B cell (primary cell): ENCODE measurements around the gene TMEM125.

Source experiments
- CTCF ChIP-seq: fragments of 200-600 bp; IDR thresholded peaks from one replicate; pipeline ENCODE4 v1.8.0; 2022; ENCODE audit warnings: antibody characterized with exemption, mild to moderate bottlenecking
- EZH2 ChIP-seq: IDR thresholded peaks from 2 replicates; pipeline ENCODE4 v1.6.1; 2012; ENCODE audit warnings: borderline replicate concordance, low read depth, mild to moderate bottlenecking, moderate library complexity, low read length; ENCODE audit not compliant: insufficient read depth, poor library complexity, severe bottlenecking

GRCh38 chr1:43271186-43272118, 1.7 kb downstream of the TMEM125 start:
- TF ChIP-seq CTCF = no peak
- no peak for TF ChIP-seq EZH2
